Fibroblast of skin of back (primary cell): ENCODE measurements around the gene SUSD3.

ENCODE experiments used
- DNase-seq: peaks from one replicate; pipeline ENCODE4 v3.0.0-alpha.2; 2013

Gene SUSD3

GRCh38 chr9:93053781-93054331, 4.6 kb upstream of the SUSD3 start:
- DNase-seq = no peak

- DNase-seq = no peak
Observed at GRCh38 chr9:93054758-93055704, 3.5 kb upstream of the SUSD3 start.

- DNase-seq = no peak
Observed at GRCh38 chr9:93057042-93057702, 1.3 kb upstream of the SUSD3 start.

GRCh38 chr9:93057703-93058354, 672 bp upstream of the SUSD3 start:
- DNase-seq = no peak

- DNase-seq = no peak
Observed at GRCh38 chr9:93059011-93059714, 662 bp downstream of the SUSD3 start.

GRCh38 chr9:93059715-93060578, 1.4 kb downstream of the SUSD3 start:
- DNase-seq = no peak

GRCh38 chr9:93060746-93061259, 2.3 kb downstream of the SUSD3 start:
- DNase-seq = peak; percentile 37

- no peak for DNase-seq
Observed at GRCh38 chr9:93061260-93061751, 2.8 kb downstream of the SUSD3 start.

GRCh38 chr9:93061791-93062763, 3.6 kb downstream of the SUSD3 start:
- DNase-seq = no peak

GRCh38 chr9:93064392-93065134, 6.1 kb downstream of the SUSD3 start:
- DNase-seq = no peak

- no peak for DNase-seq
Observed at GRCh38 chr9:93065135-93065720, 6.7 kb downstream of the SUSD3 start.

GRCh38 chr9:93066978-93067603, 8.6 kb downstream of the SUSD3 start:
- DNase-seq = no peak

- DNase-seq = no peak
Observed at GRCh38 chr9:93068956-93069355, 10.5 kb downstream of the SUSD3 start.

- no peak for DNase-seq
Observed at GRCh38 chr9:93071464-93071863, 13.0 kb downstream of the SUSD3 start.

GRCh38 chr9:93072383-93072795, 13.9 kb downstream of the SUSD3 start:
- no peak for DNase-seq

GRCh38 chr9:93076101-93076791, 17.7 kb downstream of the SUSD3 start:
- no peak for DNase-seq

- no peak for DNase-seq
Observed at GRCh38 chr9:93076792-93077128, 18.3 kb downstream of the SUSD3 start.
